Cerebellar nuclear complex (tissue), 1 donor: ENCODE results near the gene SMAD7.
"Not testable (repeated sequence)": the region's sequence is repeated elsewhere in the genome, so short reads cannot be mapped to it uniquely, and the experiment has no call there.

ENCODE experiments used
- DNase-seq, 2 experiments: peaks; one replicate each; lab custom pipeline; 2025; lab: John Stamatoyannopoulos, UW

SMAD7 gene

DNA sequence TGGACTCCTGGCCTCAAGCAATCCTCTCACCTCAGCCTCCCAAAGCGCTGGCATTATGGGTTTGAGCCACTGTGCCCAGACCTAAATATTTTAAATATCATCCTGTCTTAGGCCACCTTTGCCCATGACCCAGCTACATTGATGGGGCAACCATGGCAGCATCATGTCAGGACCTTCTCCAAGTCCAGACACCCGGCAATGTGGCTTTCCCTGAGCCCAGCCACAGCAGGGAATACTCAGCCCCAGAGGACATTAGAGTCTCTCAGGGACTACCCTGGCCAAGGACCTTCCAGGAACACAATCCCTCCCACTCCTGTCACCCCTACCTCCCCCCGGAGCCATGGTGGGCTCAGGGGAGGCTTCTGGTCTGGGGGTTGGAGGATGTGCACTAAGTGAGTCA is 72.8 kb downstream of the SMAD7 start:
- no peak for DNase-seq

DNA sequence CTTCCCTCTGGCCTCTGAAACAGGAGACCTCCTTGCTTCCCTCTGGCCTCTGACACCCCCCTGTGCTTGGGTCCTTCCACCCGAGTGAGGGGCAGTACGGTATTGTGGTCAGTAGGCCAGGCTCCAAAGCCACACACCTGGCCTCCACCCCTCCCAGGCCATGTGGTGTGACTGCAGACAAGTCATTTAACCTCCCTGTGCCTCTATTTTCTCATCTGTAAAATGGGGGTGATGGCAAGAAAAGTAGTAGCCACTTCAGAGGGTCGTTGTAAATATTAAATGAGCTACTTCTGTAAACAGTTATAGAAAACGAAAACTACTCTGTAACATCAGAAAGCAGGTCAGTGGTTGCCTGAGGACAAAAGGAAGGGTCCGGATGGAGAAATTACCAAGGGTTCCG is 74.2 kb downstream of the SMAD7 start:
- no peak for DNase-seq

DNA sequence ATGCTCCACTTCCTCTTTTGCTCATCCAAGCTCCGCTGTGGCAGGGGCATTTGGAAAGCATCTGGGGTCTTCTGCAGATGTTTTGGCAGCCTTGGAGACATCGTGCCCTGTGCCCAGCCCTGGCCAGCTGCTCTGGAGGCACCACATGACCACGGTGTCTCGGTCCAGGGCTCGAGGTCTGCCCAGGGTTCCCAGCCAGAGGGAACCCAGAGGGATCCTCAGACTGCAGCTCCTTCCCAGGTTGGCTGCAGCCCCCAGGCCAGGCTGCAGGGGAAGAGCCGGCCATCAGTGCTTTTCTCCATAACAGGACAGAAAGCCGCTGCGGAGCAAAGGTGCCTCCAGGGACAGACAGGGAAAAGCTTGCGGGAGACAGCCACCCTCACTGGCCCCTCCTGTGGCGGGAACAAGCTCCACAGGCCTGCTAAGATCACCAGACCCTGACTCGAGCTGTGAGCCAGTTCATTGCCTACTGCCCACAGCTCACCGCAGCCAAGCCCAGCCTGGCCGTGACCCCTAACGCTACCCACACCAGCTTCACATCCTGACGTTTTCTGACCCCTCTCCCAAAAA is 74.7 kb downstream of the SMAD7 start:
- no peak for DNase-seq

DNA sequence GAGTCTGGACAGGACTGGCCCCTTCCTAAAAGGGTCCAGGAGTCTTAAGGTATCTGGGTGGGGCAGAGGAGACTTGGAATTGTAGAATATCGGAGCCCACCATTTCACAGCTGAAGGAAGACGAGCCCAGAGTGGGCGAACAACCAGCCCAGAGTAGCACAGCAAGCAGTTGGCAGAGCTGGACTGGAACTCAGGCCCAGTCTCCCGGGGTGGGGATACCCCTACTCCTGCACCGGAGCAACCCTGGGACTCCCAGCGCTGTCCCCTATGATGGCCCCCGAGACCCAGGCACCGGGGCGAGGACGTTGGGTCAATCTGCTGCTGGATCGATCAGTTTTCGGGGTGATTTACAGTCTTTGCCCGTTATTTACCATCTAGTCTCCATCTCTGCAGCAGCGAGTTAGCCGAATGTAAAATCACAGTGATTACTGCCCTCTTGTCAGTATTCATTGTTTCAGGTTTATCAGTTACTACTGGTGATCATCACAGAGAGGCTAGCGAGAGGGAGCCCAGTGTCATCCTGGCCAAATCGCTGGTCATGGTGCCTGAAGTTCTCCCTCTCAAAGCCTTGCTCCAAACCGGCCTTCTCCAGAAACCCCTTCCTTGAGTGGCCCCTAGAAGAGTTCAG is 75.3 kb downstream of the SMAD7 start:
- DNase-seq, result no peak

DNA sequence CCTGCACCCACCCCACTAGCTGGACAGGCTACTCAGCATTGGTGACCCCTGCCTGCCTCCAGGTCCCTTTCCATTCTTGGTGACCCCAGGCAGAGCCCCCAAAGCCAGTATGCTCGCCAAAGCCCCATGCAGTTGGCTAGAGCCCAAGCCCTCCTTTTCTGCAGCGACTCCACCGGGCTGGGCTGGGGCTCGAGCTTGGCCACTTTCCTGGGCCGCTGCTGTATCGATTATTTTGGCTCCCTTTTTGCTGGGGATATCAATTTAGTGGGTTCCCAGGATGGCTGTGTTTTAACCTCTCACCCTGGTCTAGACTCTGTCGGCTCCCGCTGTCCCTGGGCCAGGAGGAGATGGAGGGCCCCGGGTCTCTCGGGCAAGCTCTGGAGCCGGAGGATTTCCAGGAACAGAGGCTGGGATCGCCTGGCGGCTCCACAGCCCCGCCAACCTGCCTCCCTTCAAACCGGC is 76.0 kb downstream of the SMAD7 start:
- DNase-seq, result no peak

DNA sequence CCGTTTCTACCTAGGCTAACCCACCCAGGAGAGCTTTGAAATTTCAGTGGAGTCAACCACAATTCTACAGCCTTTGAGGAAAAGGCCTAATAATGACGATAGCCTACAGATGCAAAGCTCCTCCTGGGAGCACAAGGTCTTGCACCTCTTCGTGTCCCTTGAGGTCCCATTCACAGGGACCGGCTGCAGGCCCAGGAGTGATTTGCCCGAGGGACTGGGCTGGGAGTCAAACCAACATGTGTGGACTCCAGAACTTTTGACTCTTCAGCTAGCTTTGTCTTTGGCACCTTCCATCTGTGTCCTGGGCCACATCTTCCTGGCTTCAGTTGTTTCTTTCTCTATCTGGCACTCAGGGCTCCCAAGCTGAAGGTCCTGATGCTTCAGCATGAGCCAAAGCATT is 76.5 kb downstream of the SMAD7 start:
- DNase-seq, result no peak

DNA sequence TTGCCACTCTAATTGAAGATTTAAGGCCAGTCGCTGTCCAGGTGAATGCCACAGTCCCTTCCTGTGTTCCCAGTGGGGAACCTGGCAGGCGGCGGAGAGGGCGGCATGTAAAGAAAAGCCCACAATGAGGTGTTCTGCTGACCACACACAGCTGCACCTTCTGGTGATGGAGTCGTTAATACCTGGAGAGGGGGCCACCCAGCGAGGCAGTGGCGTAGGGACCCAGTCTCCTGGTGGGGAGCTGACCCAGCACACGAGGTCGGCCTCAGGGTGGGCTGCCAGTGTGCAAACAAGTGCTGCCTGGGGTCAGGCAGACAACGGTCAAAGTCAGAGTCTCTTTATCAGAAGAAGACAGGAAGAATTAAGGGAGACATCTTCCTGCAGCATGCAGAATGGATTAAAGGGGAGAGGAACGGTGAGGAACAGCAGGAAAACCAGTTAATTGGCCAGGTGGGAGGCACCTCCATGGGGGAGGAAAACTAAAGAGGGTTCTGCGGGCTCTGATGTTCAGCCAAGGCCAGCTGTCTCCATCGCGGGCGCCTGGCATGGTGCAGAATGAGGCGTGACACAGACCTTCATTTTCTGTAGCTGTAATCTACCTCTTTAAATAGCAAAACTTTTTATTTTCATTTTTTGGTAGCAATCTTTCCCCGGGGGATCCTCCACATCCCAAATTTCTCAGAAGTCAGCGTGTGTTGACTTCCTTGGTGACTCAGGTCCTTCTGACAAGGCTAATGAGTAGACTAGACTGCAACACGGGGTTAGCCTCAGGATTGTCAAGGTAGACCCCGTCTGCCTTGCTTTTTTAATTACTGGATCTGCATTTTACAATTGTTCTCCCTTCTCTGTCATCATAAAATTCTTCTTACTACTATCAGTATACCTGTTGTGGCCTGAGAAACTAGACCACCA is 78.3 kb downstream of the SMAD7 start:
- no peak for DNase-seq

DNA sequence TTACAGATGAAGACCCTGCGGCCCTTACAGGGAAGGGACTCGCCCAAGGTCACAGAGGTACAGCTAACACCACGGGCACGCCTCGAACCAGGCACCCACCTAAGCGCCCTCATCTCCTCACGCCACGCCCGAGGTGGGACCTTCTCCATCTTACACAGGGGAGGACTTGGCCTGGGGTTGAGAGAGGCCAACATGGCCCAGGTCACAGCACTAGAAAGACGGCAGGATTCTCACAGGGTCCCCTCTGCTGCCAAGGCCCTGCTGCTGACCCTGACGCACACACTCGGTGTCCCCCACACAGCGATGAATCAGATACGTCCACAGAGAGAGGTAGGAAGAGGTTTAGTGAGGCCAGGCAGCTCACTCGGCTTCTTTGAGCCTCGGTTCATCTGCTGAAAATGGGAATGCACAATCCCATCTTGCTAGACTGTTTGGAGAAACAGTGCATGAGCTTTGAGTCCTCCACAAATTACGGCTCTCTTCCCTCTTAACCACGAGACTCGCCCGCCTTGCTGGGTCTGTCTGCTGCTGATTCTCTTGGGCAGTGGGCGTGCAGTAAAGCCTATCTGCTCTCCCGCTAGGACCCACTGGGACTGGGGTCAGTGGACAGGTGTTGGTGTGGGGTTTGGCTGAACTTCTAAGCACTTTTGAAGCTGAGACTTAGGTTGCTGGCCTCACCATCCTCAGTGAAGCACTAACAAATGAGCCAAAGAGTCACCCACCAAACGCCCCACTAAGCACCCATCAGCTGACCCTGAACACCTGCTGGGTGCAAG is 79.2 kb downstream of the SMAD7 start:
- no peak for DNase-seq

DNA sequence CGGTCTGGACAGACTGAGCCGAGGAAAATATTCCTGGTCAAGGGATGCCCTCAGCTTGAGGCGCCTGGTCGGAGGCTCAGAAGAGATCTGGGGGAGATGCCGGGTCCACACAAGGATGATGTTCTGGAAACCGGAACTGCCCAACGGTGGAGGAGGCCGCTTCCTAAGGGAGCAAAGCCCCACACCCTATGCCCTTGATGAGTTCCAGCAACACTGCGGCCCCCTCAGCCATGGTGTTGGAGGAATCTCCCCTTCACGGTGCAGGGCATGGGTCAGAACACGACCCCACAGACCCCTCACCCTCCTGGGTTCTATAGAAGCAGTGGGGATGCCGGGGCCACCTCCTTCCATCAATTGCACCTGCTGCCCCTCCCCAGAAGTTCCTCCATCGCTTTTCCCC is 79.8 kb downstream of the SMAD7 start:
- DNase-seq, result not testable (repeated sequence)
